Measurements from ENCODE around the gene CCDC120.

DNA sequence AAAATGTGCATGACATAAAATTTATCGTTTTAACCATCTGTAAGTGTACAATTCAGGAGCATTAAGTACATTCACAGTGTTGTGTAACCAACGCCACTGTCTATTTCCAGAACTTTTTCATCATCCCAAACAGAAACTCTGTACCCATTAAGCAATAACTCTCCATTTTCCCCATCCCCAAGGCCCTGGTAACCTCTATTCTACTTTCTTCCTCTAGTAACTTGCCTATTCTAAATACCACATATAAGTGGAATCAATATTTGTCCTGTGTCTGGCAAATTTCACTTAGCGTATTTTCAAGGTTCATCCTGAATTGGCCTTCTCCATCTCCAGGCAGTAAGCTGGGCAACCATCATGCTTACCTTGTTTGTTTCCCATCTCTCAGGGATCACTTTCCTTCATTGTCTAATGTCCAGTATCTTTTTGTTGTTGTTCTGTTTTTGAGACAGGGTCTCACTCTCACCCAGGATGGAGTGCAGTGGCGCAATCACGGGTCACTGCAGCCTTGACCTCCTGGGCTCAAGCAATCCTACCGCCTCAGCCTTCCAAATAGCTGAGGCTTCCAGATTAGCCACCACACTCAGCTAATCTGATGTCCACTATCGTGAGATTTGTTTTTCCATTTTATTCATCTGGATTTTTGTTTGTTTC lies 39.1 kb upstream of the CCDC120 start:
- TF ChIP-seq, protein P1, sequence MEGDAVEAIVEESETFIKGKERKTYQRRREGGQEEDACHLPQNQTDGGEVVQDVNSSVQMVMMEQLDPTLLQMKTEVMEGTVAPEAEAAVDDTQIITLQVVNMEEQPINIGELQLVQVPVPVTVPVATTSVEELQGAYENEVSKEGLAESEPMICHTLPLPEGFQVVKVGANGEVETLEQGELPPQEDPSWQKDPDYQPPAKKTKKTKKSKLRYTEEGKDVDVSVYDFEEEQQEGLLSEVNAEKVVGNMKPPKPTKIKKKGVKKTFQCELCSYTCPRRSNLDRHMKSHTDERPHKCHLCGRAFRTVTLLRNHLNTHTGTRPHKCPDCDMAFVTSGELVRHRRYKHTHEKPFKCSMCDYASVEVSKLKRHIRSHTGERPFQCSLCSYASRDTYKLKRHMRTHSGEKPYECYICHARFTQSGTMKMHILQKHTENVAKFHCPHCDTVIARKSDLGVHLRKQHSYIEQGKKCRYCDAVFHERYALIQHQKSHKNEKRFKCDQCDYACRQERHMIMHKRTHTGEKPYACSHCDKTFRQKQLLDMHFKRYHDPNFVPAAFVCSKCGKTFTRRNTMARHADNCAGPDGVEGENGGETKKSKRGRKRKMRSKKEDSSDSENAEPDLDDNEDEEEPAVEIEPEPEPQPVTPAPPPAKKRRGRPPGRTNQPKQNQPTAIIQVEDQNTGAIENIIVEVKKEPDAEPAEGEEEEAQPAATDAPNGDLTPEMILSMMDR (IDR thresholded peaks at IDR 0.05) = no peak
- TF ChIP-seq ZNF232 (CRISPR knock-in tag; IDR thresholded peaks at IDR 0.05) = no peak
- TF ChIP-seq, protein P2, sequence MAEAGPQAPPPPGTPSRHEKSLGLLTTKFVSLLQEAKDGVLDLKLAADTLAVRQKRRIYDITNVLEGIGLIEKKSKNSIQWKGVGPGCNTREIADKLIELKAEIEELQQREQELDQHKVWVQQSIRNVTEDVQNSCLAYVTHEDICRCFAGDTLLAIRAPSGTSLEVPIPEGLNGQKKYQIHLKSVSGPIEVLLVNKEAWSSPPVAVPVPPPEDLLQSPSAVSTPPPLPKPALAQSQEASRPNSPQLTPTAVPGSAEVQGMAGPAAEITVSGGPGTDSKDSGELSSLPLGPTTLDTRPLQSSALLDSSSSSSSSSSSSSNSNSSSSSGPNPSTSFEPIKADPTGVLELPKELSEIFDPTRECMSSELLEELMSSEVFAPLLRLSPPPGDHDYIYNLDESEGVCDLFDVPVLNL (CRISPR knock-in tag; IDR thresholded peaks at IDR 0.05; ENCODE audit: borderline replicate concordance, low read depth) = no peak
- TF ChIP-seq, protein P3, sequence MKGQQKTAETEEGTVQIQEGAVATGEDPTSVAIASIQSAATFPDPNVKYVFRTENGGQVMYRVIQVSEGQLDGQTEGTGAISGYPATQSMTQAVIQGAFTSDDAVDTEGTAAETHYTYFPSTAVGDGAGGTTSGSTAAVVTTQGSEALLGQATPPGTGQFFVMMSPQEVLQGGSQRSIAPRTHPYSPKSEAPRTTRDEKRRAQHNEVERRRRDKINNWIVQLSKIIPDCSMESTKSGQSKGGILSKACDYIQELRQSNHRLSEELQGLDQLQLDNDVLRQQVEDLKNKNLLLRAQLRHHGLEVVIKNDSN (CRISPR knock-in tag; IDR thresholded peaks at IDR 0.05) = no peak
- TF ChIP-seq, protein P4, sequence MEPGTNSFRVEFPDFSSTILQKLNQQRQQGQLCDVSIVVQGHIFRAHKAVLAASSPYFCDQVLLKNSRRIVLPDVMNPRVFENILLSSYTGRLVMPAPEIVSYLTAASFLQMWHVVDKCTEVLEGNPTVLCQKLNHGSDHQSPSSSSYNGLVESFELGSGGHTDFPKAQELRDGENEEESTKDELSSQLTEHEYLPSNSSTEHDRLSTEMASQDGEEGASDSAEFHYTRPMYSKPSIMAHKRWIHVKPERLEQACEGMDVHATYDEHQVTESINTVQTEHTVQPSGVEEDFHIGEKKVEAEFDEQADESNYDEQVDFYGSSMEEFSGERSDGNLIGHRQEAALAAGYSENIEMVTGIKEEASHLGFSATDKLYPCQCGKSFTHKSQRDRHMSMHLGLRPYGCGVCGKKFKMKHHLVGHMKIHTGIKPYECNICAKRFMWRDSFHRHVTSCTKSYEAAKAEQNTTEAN (CRISPR knock-in tag; IDR thresholded peaks at IDR 0.05) = no peak
